HepG2 (cell line): ENCODE data around the gene ZNF503. TPM values are rescaled to one million over a fixed set of nuclear protein-coding genes. Genes with fewer than 3 reads are reported as not detected.

Experiments used
- ATAC-seq: fragments of 200-7000 bp; cut with Tn5 transposase; 3 replicates; pipeline ENCODE4 v1.9.1; 2020; ENCODE audit warnings: mild to moderate bottlenecking, moderate library complexity
- BruUV-seq: library from RNA; stranded (reverse); fragments of 400-500 nt; replicated peaks from 2 replicates; lab custom pipeline; 2021; lab: Mats Ljungman, UMichigan
- CTCF ChIA-PET: fragments of 300-600 bp; formaldehyde crosslinking; extraction: SDS; loops from one replicate; lab custom pipeline; 2021; ENCODE audit warnings: low total read pairs, inconsistent platforms, low intra/inter-chr PET ratio; lab: Yijun Ruan, JAX
- POLR2A ChIA-PET: fragments of 350-600 bp; sonication (Branson Sonifier 250); formaldehyde crosslinking; loops from one replicate; lab custom pipeline; 2020; ENCODE audit warnings: antibody characterized with exemption, inconsistent platforms; lab: Yijun Ruan, JAX
- DNase-seq: peaks from one replicate; pipeline ENCODE4 v3.0.0-alpha.2; 2015; ENCODE audit warnings: low spot score
- FAIRE-seq: peaks from 3 replicates; lab custom pipeline; 2011; peaks lifted over from hg19 to GRCh38; lab: Jason Lieb, UNC
- H2AFZ ChIP-seq: one replicate; pipeline ENCODE4 v1.6.1; 2011; ENCODE audit warnings: low read length, inconsistent platforms
- H3K27ac ChIP-seq: fragments of 300-600 bp; 3 replicates; pipeline ENCODE4 v1.8.0; 2011; ENCODE audit warnings: mixed run types, mild to moderate bottlenecking, mixed read lengths, low read length, inconsistent platforms; ENCODE audit not compliant: insufficient read depth; ENCODE audit errors: extremely low read length
- H3K27me3 ChIP-seq, 2 experiments: fragments of 200-600 bp in 1 of 2; 2 replicates in 1 of 2; 3 replicates in 1 of 2; pipeline versions ENCODE4 v1.6.0 to v1.8.0; 2011; ENCODE audit warnings: low read length in 2 of 2, mild to moderate bottlenecking in 2 of 2, moderate library complexity in 2 of 2, inconsistent platforms in 1 of 2; ENCODE audit not compliant: insufficient read depth in 2 of 2, control insufficient read depth in 1 of 2
- H3K36me3 ChIP-seq, 2 experiments: fragments of 200-600 bp in 1 of 2; replicated peaks in 1 of 2; 2 replicates in 1 of 2; 3 replicates in 1 of 2; pipeline versions ENCODE4 v1.5.1 to v1.8.0; 2011; ENCODE audit warnings: low read length in 2 of 2, inconsistent platforms in 1 of 2; ENCODE audit not compliant: insufficient read depth in 2 of 2, control insufficient read depth in 1 of 2
- H3K4me1 ChIP-seq: 2 replicates; pipeline ENCODE4 v1.5.1; 2012; ENCODE audit warnings: low read length, inconsistent platforms; ENCODE audit not compliant: insufficient read depth
- H3K4me2 ChIP-seq: 2 replicates; pipeline ENCODE4 v1.6.0; 2011; ENCODE audit warnings: low read depth, low read length, inconsistent platforms
- H3K4me3 ChIP-seq, 3 experiments: fragments of 200-600 bp in 1 of 3; sonication (generic), shearing (Covaris generic) in 1 of 3; replicated peaks in 1 of 3; 2 replicates each; pipeline ENCODE4 v1.5.1; 2011 to 2016; ENCODE audit warnings: low read length in 3 of 3, inconsistent platforms in 2 of 3, low read depth in 2 of 3, mild to moderate bottlenecking in 2 of 3, control low read depth in 1 of 3, mixed read lengths in 1 of 3; ENCODE audit not compliant: insufficient read depth in 1 of 3
- H3K79me2 ChIP-seq: one replicate; pipeline ENCODE4 v1.6.1; 2011; ENCODE audit warnings: low read length, inconsistent platforms; ENCODE audit not compliant: insufficient read depth
- H3K9ac ChIP-seq: 2 replicates; pipeline ENCODE4 v1.6.0; 2011; ENCODE audit warnings: mild to moderate bottlenecking, low read depth, low read length, inconsistent platforms; ENCODE audit not compliant: insufficient read depth
- H3K9me3 ChIP-seq: 2 replicates; pipeline ENCODE4 v1.5.1; 2012; ENCODE audit warnings: mild to moderate bottlenecking, low read length
- H4K20me1 ChIP-seq: 2 replicates; pipeline ENCODE4 v1.6.0; 2011; ENCODE audit warnings: inconsistent platforms, mild to moderate bottlenecking, low read length, moderate library complexity; ENCODE audit not compliant: insufficient read depth
- CCAR2 ChIP-seq: fragments of 200-400 bp; formaldehyde crosslinking; optimal IDR thresholded peaks from 2 replicates; pipeline ENCODE3; 2018; ENCODE audit warnings: low read depth, mild to moderate bottlenecking, low read length, moderate library complexity
- FIP1L1 ChIP-seq: fragments of 200-400 bp; formaldehyde crosslinking; IDR thresholded peaks from 2 replicates; pipeline ENCODE4 v1.6.1; 2018; ENCODE audit warnings: low read depth, mild to moderate bottlenecking, low read length, moderate library complexity, borderline replicate concordance; ENCODE audit not compliant: insufficient read depth
- KAT7 ChIP-seq: IDR thresholded peaks from 2 replicates; pipeline ENCODE4 v1.6.1; 2018; ENCODE audit warnings: borderline replicate concordance, missing compliant biosample characterization
- NFATC3 ChIP-seq: sonication (generic); formaldehyde crosslinking; IDR thresholded peaks from 2 replicates; pipeline ENCODE4 v1.5.1; 2020; ENCODE audit warnings: mild to moderate bottlenecking, missing genetic modification reagents
- PRMT3 ChIP-seq: sonication (generic); formaldehyde crosslinking; IDR thresholded peaks from 2 replicates; pipeline ENCODE4 v1.8.1; 2022; ENCODE audit warnings: low read depth, mild to moderate bottlenecking, moderate library complexity, missing genetic modification reagents, borderline replicate concordance
- PTBP1 ChIP-seq: fragments of 200-400 bp; formaldehyde crosslinking; IDR thresholded peaks from 2 replicates; pipeline ENCODE4 v1.6.1; 2018; ENCODE audit warnings: low read length, low read depth; ENCODE audit not compliant: poor library complexity, severe bottlenecking
- SKI ChIP-seq: fragments of 450-650 bp; IDR thresholded peaks from one replicate; pipeline ENCODE4 v1.6.1; 2018; ENCODE audit warnings: mild to moderate bottlenecking; ENCODE audit not compliant: partially characterized antibody
- U2AF1 ChIP-seq: fragments of 200-400 bp; formaldehyde crosslinking; optimal IDR thresholded peaks from 2 replicates; pipeline ENCODE3; 2017; ENCODE audit warnings: mild to moderate bottlenecking, low read depth, low read length
- ZC3H13 ChIP-seq: sonication (generic); formaldehyde crosslinking; IDR thresholded peaks from 2 replicates; pipeline ENCODE4 v1.8.1; 2023; ENCODE audit warnings: mild to moderate bottlenecking, missing genetic modification reagents, moderate library complexity
- ZNF749 ChIP-seq: sonication (generic); formaldehyde crosslinking; IDR thresholded peaks from 2 replicates; pipeline ENCODE4 v1.8.0; 2022; ENCODE audit warnings: mild to moderate bottlenecking, missing genetic modification reagents, moderate library complexity, borderline replicate concordance
- WGBS: methylation state at CpG from one replicate; pipeline ENCODE4 v1.1.6; 2017; ENCODE audit warnings: low lambda C conversion rate; 5-methylcytosine and 5-hydroxymethylcytosine counted together
- in situ Hi-C: cut with HindIII; loops from 2 replicates; pipeline ENCODE4 v1.10.0; 2017; ENCODE audit warnings: low pct_unique_long_range_greater_than_20kb; ENCODE audit not compliant: extremely low pct_ligation_motif_present
- intact Hi-C: fragments of 100-400 bp; cut with micrococcal nuclease; formaldehyde crosslinking; loops from one replicate; pipeline ENCODE4 v1.10.0; 2022; ENCODE audit not compliant: unreplicated experiment
- polyA plus RNA-seq, 8 experiments: library from polyadenylated mRNA; depleted of rRNA in 3 of 8; stranded (reverse) in 7 of 8; unstranded in 1 of 8; fragments of >200 nt; fragmentation: Illumina TruSeq in 4 of 8; extraction: Trizol in 4 of 8; gene quantifications; 2 replicates each; pipeline versions ENCODE4 v1.2.1 to v1.2.3, GENCODE V29; 2011 to 2016; ENCODE audit warnings: low read depth in 4 of 8, missing spikeins in 1 of 8, mixed read lengths in 1 of 8; ENCODE audit not compliant: insufficient read depth in 1 of 8
- total RNA-seq, 5 experiments: library from RNA; depleted of rRNA; stranded (reverse); fragments of >200 nt; fragmentation: Illumina TruSeq; extraction: Trizol; gene quantifications; 2 replicates each; pipeline ENCODE4 v1.2.3, GENCODE V29; 2016; ENCODE audit warnings: low read depth in 1 of 5
- TF ChIP-seq, protein P1 (sequence below): sonication (generic); formaldehyde crosslinking; IDR thresholded peaks from 2 replicates; pipeline ENCODE4 v1.5.1; 2020; ENCODE audit warnings: mild to moderate bottlenecking, missing genetic modification reagents, borderline replicate concordance
- TF ChIP-seq, protein P2 (sequence below): sonication (generic); formaldehyde crosslinking; IDR thresholded peaks from 2 replicates; pipeline ENCODE4 v1.8.0; 2022; ENCODE audit warnings: mild to moderate bottlenecking, missing genetic modification reagents, borderline replicate concordance
- TF ChIP-seq, protein P3 (sequence below): IDR thresholded peaks from 2 replicates; pipeline ENCODE4 v1.6.1; 2018; ENCODE audit warnings: missing genetic modification reagents

The ZNF503 gene
- total and polyA plus RNA-seq, 2 of the 13 experiments (the other 11 are each of a cell fraction or from before 2014, with no cell fraction given), result 2.7 to 8.3 TPM

DNA sequence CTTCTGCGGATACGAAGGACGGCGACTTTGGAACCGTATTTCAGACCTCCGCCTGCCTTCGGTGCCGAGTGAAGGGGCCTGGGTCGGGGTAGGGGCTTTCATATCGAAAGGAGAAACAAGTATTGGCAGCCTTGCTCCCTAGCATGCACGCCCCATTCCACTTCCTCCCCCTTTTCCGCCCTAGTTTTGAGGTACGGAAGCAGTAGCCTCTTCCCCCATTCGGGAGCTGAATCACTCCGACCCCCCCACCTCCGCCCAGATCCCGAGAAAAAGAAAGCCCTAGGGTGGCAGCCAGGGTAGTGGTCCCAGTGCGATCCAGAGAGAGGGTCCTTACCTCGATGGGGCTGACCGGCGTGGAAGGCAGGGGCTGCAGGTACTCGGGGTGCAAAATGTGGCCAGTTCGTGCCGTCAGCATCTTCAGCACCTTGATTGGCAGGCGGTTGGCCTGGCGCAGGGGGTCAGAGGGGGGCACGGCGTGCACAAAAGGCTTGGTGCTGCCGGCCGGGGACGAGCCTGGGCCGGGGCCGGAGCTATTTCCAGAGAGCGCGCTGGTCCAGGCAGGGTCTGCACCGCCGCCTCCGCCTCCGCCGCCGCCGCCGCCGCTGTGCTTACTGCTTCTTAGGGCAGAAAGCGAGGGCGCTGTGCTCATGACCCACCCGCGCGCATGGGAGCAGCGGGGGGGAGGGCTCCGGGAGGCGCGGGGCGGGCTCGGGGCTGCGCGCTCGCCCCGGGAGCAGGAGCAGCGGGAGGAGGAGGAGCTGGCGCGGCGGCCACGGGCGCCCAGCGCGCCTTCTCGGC, 594 bp downstream of the ZNF503 start:
- POLR2A ChIA-PET, result interaction anchor here (0.7 to 8.4 kb wide), 39 partner anchors 8 to 902 kb away, joined by 3 to 219 read pairs (median 5); partner anchors contain the start of genes COMTD1 and LRMDA
- no peaks in the 10 kb centered on the region; a peak in 1 of 5 replicates for H3K27me3 ChIP-seq
- no peak for ATAC-seq
- TF ChIP-seq NFATC3 (CRISPR knock-in tag) (0 out of 2 replicates have a peak, but pooled peaks have one; percentile 54), ZNF749 (CRISPR knock-in tag) (no peak), PRMT3 (CRISPR knock-in tag) (peak; percentile 67; the same call in 1 of the 2 replicates), PTBP1 (peak; percentile 45), CCAR2 (no peak), U2AF1 (peak; percentile 77), FIP1L1 (no peak), KAT7 (CRISPR knock-in tag) (peak; percentile 84; the same call in 1 of the 2 replicates), SKI (no peak), ZC3H13 (CRISPR knock-in tag) (peak; percentile 24; the same call in 1 of the 2 replicates)
- TF ChIP-seq, protein P1, sequence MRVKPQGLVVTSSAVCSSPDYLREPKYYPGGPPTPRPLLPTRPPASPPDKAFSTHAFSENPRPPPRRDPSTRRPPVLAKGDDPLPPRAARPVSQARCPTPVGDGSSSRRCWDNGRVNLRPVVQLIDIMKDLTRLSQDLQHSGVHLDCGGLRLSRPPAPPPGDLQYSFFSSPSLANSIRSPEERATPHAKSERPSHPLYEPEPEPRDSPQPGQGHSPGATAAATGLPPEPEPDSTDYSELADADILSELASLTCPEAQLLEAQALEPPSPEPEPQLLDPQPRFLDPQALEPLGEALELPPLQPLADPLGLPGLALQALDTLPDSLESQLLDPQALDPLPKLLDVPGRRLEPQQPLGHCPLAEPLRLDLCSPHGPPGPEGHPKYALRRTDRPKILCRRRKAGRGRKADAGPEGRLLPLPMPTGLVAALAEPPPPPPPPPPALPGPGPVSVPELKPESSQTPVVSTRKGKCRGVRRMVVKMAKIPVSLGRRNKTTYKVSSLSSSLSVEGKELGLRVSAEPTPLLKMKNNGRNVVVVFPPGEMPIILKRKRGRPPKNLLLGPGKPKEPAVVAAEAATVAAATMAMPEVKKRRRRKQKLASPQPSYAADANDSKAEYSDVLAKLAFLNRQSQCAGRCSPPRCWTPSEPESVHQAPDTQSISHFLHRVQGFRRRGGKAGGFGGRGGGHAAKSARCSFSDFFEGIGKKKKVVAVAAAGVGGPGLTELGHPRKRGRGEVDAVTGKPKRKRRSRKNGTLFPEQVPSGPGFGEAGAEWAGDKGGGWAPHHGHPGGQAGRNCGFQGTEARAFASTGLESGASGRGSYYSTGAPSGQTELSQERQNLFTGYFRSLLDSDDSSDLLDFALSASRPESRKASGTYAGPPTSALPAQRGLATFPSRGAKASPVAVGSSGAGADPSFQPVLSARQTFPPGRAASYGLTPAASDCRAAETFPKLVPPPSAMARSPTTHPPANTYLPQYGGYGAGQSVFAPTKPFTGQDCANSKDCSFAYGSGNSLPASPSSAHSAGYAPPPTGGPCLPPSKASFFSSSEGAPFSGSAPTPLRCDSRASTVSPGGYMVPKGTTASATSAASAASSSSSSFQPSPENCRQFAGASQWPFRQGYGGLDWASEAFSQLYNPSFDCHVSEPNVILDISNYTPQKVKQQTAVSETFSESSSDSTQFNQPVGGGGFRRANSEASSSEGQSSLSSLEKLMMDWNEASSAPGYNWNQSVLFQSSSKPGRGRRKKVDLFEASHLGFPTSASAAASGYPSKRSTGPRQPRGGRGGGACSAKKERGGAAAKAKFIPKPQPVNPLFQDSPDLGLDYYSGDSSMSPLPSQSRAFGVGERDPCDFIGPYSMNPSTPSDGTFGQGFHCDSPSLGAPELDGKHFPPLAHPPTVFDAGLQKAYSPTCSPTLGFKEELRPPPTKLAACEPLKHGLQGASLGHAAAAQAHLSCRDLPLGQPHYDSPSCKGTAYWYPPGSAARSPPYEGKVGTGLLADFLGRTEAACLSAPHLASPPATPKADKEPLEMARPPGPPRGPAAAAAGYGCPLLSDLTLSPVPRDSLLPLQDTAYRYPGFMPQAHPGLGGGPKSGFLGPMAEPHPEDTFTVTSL (CRISPR knock-in tag), result no peak
- TF ChIP-seq, protein P2, sequence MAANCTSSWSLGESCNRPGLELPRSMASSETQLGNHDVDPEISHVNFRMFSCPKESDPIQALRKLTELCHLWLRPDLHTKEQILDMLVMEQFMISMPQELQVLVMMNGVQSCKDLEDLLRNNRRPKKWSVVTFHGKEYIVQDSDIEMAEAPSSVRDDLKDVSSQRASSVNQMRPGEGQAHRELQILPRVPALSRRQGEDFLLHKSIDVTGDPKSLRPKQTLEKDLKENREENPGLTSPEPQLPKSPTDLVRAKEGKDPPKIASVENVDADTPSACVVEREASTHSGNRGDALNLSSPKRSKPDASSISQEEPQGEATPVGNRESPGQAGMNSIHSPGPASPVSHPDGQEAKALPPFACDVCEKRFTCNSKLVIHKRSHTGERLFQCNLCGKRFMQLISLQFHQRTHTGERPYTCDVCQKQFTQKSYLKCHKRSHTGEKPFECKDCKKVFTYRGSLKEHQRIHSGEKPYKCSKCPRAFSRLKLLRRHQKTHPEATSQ (CRISPR knock-in tag), result 0 out of 2 replicates have a peak, but pooled peaks have one; percentile 9
- TF ChIP-seq, protein P3, sequence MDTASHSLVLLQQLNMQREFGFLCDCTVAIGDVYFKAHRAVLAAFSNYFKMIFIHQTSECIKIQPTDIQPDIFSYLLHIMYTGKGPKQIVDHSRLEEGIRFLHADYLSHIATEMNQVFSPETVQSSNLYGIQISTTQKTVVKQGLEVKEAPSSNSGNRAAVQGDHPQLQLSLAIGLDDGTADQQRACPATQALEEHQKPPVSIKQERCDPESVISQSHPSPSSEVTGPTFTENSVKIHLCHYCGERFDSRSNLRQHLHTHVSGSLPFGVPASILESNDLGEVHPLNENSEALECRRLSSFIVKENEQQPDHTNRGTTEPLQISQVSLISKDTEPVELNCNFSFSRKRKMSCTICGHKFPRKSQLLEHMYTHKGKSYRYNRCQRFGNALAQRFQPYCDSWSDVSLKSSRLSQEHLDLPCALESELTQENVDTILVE, result no peak

More for the DNA sequence above, 594 bp downstream of the ZNF503 start:
- CTCF ChIA-PET, result interaction anchor here (1.5 kb wide), 1 partner anchor 903 kb away, joined by 5 read pairs; no protein-coding TSS in a partner anchor
- Histone ChIP-seq H3K4me3 (peak overlapping the region; percentile 100), H3K4me2 (peak overlapping the region; percentile 79), H3K9me3 (no peaks in the 10 kb centered on the region), H3K9ac (peak overlapping the region; percentile 93), H3K4me1 (peaks cover 21% of the 10 kb centered on the region), H2AFZ (no peak overlapping the region), H3K27ac (peak overlapping the region; percentile 97), H4K20me1 (peaks cover 26% of the 10 kb centered on the region; the same call in 1 of the 2 replicates), H3K36me3 (peaks cover 5 to 21% of the 10 kb centered on the region in 2 experiments; a peak in 2 of 5 replicates), H3K79me2 (peaks cover 55% of the 10 kb centered on the region)
- FAIRE-seq (no peak), DNase-seq (no peak)
- intact Hi-C loops, result loop anchor here (1.0 to 10.0 kb wide), 7 partner anchors 28 to 901 kb away; no protein-coding TSS in a partner anchor
- BruUV-seq, result TSS peak; percentile 66
- WGBS, result 1% methylated on average over 14 of the region's 68 CpGs
- in situ Hi-C loops, result loop anchor here (5.0 kb wide), 1 partner anchor 371 kb away; no protein-coding TSS in a partner anchor
